GM18909 (cell line): Measurements from ENCODE around the gene ESR1.
"Not testable (repeated sequence)": the region's sequence is repeated elsewhere in the genome, so short reads cannot be mapped to it uniquely, and the experiment has no call there.

ENCODE experiments used
- ATAC-seq: cut with Tn5 transposase; IDR thresholded peaks from one replicate; pipeline ENCODE4 v1.9.1; 2021; ENCODE audit warnings: mild to moderate bottlenecking; ENCODE audit not compliant: unreplicated experiment, poor library complexity

Gene ESR1

DNA sequence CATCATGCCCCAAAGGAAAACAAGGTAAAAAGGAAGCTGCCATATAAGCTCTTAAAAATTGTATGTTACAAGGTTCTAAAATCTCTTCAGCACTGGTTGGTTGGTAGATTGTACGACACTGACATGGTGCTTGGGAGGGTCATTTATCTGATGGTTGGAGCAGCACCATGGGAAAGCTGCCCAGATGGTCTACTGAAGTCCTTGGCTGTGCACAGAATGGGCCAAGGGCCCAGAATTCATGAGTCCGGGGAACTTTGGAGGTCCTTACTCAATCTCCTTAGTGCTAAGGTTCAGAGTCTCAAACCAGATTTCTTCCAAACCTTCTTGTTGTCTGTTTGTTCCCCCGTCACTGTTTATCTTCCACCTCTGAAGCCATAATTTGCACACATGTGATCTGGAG, 314.4 kb downstream of the ESR1 start:
- ATAC-seq = no peak

DNA sequence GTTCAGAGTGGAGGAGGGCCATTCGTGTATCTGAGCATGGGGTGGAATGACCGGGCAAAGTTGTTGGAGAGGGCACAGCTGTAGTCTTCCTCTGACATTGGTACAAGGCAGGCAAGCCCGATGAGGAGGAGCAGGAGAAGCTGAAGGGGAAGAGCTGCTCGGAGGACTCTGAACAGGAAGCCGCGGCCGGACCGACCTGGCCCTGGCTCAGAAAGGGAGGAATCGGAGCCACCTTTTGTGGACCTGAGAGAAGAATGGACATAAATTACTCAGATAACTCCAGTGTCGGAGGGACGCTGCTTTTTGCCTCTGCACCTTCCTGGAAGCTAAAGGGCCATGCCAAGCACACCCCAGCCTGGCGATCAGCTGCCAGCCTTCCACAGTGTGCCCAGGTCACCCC, 315.0 kb downstream of the ESR1 start:
- no peak for ATAC-seq

DNA sequence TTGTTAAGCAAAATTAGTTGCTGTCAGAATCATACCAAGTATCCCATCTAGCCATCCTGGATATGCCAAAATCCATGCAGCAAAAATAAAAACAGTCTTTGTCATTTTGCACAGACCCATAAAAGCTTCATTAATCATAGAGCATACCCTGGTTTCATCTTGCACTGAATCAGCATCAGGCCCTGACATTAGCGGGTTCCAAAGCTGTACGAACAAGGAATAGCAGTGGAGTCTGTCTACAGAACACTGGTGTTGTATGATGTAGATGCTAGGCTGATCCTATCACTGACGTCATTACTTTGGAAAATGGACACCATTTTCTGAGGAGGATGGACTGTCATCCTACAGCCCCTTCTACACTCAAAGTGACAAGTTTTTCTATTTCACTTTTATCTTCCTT, 315.6 kb downstream of the ESR1 start:
- ATAC-seq = no peak

DNA sequence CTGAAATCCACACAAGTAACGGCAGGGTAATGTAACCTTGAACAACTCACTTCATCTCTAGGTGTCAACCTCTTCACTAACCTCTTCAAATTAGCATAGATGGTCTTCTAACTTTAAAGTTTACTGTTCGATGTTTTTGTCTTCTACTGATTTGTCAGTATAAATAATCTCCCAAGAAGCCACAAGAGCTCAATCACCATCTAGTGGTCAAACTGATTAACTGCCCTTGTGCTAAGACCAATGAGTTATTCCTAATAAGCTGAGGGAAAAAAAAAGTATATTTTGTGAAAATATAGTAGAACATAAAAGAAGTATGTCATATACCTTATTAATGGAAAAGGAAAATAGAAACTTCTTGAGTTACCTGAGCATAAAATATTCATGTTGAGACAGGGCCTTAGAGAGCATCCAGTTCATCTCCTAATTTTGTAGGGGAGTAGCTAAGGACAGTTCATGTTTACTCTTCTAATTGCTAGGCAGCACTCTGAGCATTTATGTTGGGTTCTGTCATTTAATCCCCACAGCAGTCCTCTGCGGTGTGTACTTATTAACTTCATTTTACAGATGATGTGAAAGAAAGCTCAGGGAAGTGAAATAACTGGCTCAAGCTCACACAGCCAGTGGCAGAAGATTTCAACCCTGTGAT, 317.1 kb downstream of the ESR1 start:
- peak; percentile 73 for ATAC-seq

DNA sequence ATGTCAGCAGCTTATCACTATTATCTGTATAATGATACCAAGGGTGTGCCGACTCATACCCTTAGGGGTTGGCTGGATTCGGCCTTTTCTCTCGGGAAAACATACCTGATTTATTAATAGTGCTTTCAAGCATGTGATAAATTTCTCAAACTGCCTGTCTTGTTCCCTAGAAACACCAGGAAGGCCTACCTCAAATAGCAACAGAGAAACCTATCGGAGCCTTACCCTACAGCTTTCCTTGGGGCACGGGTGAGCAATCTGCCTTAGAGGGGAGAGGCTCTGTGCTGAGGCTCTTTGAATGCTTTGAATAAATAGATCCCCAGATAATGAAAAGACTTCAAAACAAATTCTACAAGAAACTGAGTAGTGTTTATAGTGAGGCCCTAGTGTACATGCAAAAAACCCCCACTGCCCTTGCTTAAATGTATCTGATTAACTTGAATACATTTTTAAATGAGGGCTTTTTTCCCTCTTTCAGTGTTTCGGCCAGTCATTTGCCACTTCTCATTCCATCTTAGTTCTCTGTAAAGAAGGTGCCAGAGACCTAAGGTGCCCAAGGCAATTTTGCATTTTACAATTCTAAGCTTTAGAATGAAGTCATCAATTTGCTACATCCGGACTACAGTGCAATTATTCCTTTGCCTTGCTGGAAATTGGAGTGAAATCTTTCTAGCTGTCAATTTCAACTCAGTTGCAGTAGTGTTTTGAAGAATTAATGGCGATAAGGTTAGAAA, 320.1 kb downstream of the ESR1 start:
- ATAC-seq = no peak

DNA sequence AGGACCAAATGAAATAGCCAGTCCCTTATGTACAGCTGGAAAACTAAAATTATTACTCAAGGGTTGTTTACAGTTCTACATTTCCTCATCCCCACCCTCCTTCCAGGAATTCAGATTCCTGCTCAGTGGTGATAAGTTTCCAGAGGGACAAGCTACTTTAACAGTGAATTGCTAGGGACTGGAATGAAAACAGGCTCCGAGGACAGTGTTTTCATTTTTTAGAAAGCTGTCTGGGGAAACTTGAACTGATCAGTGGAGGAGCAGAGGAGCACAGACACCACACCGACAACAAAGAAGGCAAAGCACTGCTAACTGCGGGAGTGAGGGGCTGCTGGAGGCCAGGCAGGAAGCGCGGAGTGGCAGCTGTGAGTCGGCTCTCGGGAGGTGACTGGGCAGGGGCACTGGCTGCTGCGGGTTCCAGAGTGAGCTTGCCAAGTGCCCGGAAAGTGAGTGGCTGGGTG, 322.2 kb downstream of the ESR1 start:
- no peak for ATAC-seq

DNA sequence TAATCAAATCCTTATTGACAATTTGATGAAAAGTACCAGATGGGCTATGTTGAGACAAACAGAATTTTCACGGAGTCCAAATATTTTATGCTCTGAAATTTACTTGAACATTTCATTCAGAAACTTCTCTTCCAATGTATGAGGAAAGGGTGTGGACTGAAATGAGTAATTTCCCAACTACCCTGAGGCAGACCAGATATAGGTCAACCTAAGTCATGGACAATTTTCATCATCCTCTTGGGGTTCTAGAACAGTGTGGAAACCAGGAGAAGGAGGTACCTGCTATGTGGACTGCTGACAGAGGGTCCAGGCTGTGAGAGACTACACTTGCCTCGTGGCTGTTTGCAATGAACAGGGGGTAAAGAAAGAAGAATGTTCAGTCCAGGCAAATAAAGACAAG, 323.0 kb downstream of the ESR1 start:
- ATAC-seq = no peak

DNA sequence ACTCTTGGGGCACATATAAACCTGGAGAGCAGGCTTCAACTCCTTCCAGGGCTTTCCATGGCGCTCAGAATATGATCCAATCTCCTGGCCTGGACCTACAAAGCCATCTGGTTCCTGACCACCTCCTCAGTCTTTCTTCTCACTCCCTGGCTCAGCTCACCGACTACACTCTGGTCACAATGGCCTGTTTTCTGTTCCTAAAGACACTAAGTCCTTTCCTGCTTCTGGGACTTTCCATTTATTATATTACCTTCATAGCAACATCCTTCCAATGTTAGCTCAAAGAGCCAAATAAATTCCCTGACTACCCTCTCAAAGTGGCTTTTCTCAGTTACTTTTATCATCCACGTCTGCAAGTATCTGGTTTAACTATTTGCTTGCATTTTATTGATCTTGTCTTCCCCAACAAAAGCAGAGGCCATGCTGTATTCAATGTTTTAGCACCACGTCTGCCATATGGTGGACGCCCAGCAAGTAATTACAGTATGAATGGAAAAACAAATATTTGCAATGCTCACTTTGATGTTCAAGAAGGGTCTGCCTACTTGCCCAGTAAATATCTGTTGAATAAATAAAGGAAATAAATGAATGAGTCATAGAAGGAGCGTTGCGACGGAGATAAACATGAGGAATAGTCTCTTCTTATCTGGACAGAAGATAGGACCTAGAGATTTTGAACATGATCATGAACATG, 328.4 kb downstream of the ESR1 start:
- no peak for ATAC-seq

DNA sequence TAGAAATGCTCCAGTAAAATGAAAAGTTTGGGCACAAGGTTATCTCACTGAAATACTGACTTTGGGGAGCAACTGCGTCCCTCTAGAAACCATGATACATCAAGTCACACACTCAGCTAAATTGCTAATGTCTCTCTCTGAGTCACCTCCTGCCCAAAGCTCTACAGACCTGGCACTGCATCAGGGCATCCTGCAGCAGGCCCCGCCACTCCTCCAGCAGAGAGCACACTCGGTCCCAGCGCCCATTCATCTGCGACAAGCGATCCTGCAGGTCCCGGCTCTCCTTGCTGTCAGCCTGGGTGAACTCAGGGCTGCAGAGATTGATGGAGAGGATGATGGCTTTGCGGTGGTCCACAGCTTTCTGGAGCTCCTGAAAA, 329.0 kb downstream of the ESR1 start:
- ATAC-seq = no peak

DNA sequence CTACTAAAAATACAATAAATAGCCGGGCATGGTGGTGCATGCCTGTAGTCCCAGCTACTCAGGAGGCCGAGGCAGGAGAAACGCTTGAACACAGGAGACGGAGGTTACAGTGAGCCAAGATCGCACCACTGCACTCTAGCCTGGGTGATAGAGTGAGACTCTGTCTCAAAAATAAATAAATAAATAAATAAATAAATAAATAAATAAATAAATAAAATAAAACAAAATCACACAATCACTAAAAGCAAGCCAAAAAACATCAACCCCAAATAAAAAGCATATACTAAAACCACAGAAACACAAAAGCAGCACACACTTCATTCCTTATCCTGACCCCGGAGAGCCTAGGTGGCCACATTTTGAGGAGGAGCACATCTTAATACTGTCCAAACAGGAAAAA, 330.9 kb downstream of the ESR1 start:
- not testable (repeated sequence) for ATAC-seq

DNA sequence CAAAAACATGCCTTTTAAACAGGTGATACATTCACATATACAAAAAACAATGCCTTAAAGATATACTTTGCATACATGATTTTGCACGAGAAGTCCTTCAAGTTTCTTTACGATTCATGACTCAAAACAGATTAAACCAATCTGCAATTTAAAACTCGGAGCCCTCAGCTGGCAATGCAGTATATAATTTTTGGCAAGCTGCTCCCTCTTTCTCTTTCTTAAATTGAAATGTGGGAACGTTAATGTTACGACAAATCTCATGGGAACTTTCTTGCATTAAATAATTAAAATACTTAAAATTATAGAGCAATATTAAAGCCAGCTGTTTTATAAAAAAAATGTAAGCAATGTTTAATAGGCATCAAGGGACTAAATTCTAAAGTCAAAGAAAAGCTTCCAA, 334.6 kb downstream of the ESR1 start:
- ATAC-seq = no peak

DNA sequence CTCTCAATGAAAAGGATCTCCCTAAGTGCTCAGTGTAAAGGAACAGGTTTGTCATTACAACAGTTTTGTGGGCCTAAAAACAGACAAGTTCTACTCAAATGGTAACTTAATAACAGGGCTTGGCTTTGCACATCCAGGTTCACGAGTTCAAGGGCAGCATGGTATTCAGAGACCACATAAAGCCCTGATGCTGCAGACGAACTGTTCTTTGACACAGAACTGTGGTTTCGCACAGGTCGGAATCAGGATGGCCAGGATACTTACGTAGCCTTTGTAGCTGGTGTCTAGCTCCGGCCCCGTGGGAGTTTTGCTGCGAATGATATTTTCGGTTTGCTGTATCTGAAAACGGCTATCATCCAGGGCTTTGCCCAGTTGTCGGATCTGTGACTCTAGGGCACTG, 335.9 kb downstream of the ESR1 start:
- no peak for ATAC-seq

DNA sequence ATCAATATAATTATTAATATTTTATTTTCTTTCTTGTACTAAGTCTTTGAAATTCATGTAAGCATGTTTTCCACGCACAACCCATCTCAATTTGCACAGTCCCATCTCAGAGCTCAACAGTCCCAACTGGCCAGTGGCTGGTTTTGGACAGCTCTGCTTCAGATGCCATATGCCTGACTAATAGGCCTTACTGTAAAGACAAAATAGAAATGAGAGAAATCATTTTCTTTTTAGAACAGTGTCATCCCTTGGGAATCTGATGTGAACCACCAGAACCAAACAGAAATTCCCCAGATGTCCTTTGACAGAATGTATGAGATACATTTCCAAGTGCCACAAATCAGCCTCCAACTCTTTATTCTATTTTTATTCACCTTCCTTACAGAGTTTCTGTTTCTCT, 338.9 kb downstream of the ESR1 start:
- ATAC-seq = no peak

DNA sequence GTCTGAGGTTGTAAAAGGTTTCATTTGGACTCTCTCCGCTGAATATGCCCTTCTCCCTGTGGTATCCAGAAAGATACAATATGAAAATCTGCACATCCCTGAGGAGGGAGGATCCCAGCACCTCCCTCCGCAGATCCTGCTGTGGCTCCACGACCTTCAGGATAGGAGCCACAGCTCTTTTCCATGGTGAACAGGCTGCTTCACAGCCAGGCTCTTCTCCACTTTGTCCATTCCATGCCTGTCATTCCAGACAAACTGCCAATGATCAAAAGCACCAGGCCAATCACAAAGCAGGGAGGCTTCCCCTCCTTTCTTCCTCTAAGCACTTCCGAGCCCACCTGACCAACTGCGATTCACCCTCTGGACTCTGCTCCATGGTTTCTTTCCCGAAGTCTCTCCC, 339.8 kb downstream of the ESR1 start:
- ATAC-seq = no peak

DNA sequence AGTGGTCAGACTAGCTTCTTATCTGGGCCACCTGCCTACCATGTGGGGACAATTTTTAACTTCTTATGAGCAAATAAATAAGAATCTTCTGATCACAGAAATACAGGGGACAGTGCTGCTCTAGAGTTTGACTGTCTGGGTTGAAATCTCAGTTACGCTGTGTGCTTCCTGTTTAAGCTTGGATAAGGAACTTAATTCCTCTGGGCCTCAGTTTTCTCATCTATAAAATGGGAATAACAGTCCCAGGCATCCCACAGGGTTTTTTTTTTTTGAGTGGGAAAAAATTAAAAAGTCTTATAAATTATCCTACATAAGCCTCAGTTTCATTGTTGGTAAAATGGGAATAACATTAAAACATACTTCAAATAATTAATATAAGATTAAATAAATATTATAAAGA, 340.9 kb downstream of the ESR1 start:
- no peak for ATAC-seq

DNA sequence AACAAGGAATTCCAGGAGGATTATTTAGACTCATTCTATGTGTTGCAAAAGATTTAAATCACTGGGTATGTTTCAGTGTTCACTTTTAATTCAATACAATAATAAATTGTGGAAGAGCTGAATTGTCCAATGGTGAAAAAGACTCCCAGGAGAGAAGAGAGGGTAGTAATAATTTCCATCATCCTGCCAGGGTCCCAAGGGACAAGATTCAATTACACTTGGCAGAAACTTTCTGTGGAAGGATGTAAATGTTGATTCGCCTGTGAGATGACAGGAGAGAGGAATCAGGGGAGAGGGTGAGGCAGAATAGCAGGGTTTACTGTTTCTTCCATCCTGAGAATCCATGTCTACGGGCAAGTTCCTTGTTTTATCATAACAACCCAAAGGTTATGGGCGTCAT, 342.7 kb downstream of the ESR1 start:
- no peak for ATAC-seq

DNA sequence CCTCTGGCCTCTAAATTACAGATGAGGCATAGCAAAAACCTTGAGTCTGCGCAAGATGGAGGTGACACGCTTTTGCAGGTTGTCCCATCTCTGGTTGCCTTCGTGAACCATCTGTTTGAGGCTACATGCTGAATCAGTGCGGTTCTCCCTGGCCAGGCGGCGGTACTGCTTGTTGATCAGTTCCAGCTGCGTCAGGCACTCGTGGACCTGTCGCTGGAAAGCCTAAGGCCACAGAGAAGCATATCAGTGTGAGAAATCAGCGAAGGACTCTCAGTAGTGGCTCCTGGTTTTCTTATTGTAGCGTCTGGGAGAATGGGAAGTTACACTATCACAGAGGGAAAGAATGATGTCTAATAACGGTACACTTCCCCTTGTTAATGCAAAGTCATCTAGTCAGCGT, 344.4 kb downstream of the ESR1 start:
- no peak for ATAC-seq

DNA sequence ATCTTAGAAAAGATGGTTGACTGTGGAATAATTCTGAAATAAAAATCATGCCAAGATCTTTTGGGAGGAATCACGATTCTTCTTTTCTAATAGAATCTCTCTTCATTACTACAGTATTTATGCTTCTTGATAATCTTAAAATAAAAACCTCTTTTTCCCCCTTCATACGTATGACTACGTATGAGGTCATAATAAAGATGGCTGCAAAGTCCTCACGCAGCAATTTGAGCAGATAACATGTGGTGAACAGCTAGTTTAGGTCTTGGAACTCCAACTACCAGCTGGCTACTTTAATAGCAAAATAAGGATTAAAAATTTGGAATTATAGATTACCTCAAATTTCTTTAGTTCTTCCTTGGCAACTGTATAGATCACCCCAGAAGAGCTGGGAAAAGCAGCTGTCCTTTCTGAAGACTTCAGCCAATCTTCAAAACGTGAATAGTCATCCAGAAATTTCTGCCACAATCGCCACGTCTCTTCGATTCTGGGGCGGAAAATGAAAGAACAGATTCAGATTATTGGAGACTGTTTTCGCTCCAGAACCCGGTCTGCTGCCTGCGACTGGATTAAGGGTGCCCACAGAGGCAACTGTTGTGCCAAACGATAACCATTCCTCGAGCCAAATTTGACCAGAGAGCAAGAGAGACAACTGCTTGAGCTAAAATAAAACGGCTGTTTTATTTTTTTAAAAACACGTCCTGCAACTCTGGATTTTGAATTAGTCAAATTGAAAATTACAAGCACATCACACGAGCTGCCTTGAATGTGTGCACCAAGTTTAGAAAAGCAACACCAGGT, 347.3 kb downstream of the ESR1 start:
- ATAC-seq = no peak

DNA sequence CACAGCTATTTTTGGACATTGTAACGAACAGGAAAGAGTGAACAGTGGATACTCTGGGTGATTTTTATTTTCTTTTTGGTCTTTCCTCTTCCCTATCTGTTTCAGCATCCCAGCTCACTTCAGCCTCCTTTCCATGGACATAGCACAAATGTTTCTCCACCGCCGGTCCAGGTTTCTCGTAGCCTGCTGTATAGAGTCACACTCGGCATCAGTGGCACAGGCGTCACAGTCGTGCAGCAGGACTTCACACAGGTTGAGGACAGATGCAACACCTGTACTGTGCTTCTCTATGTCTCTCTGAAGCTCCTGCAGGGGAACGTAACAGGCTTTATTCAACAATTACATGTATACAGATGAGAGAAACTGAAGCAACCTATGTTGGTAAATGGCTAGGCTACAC, 348.3 kb downstream of the ESR1 start:
- ATAC-seq = no peak

DNA sequence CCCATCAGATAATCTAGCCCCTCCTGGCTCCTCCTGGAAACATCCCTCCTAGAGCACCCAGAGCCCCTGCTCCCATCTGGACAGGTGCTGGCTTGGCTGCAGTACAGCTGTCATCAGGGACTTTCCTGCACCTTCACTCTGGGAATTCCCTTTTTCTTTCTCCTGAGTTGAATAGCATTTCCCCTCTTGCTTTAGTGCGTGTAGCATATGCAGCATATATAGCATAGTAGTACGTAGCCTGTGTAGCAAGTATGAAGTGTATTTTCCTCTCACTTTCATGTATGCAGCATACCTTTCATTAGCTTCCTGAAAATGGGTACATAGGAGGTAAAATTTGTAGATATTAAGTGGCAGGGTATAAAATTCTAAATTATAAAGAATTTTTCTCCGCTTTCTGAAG, 352.9 kb downstream of the ESR1 start:
- ATAC-seq = peak; percentile 94

DNA sequence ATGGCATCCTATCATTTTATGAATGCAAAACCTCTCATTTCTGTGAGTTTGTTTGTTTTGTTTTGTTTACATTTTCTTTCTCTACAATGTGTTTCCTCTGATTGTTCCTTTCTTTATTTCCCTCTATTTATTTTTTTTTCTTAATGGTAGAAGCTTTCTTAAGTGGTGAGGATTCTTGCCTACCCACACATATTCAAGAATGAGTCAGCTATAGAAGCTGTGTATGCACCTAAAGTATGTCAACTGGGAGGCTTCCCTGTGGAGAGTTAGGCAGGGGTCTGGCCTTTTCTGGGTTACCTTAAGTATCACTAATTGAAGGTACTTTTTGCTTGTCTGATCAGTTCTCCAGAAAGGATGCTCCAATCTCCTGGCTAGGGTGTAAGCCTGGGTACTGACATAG, 354.0 kb downstream of the ESR1 start:
- no peak for ATAC-seq
